WTC11 (cell line): ENCODE measurements around the gene FOXE1. TPM values are rescaled to one million over a fixed set of nuclear protein-coding genes. Genes with fewer than 3 reads are reported as not detected.

Source experiments
- ATAC-seq: fragments of 200-7000 bp; cut with Tn5 transposase; 2 replicates; pipeline ENCODE4 v1.10.0; 2021; ENCODE audit warnings: mild to moderate bottlenecking, moderate library complexity
- CTCF ChIA-PET: fragments of 300-600 bp; sonication (Branson Sonifier 250); formaldehyde crosslinking; loops from one replicate; lab custom pipeline; 2021; ENCODE audit warnings: antibody characterized with exemption; lab: Charles Lee
- POLR2A ChIA-PET: fragments of 350-600 bp; sonication (Branson Sonifier 250); formaldehyde crosslinking; loops from one replicate; lab custom pipeline; 2021; ENCODE audit warnings: antibody characterized with exemption; lab: Charles Lee
- DNase-seq: peaks from one replicate; pipeline ENCODE4 v3.0.0; 2021; ENCODE audit warnings: low spot score
- H3K27ac Mint-ChIP-seq: 2 replicates; pipeline ENCODE4 v1.8.0; 2021; ENCODE audit warnings: mixed read lengths
- H3K27me3 Mint-ChIP-seq: 2 replicates; pipeline ENCODE4 v1.8.0; 2021; ENCODE audit warnings: low read depth, mild to moderate bottlenecking, moderate library complexity, mixed read lengths
- H3K36me3 Mint-ChIP-seq: 2 replicates; pipeline ENCODE4 v1.8.0; 2021; ENCODE audit warnings: mixed read lengths
- H3K4me1 Mint-ChIP-seq: 2 replicates; pipeline ENCODE4 v1.8.0; 2022; ENCODE audit warnings: mixed read lengths
- H3K4me3 Mint-ChIP-seq: 2 replicates; pipeline ENCODE4 v1.8.0; 2021; ENCODE audit warnings: mild to moderate bottlenecking, moderate library complexity, mixed read lengths
- H3K9me3 Mint-ChIP-seq: 2 replicates; pipeline ENCODE4 v1.8.0; 2021; ENCODE audit warnings: mixed read lengths
- ESRRA ChIP-seq: sonication (generic); formaldehyde crosslinking; IDR thresholded peaks from 2 replicates; pipeline ENCODE4 v1.8.1; 2022; ENCODE audit warnings: mild to moderate bottlenecking, missing genetic modification reagents, borderline replicate concordance
- GRHL2 ChIP-seq: fragments of 250-450 bp; sonication (Bioruptor Pico); IDR thresholded peaks from 2 replicates; pipeline ENCODE4 v1.8.0; 2022; ENCODE audit warnings: mild to moderate bottlenecking, moderate library complexity; ENCODE audit not compliant: insufficient replicate concordance, severe bottlenecking
- HMGA2 ChIP-seq: fragments of 250-450 bp; sonication (Bioruptor Pico); IDR thresholded peaks from 2 replicates; pipeline ENCODE4 v1.4.0; 2021; ENCODE audit warnings: mild to moderate bottlenecking, moderate library complexity
- MYBL2 ChIP-seq: sonication (generic); formaldehyde crosslinking; IDR thresholded peaks from 2 replicates; pipeline ENCODE4 v1.8.1; 2023; ENCODE audit warnings: mild to moderate bottlenecking, moderate library complexity, missing genetic modification reagents
- NR1H2 ChIP-seq: sonication (generic); formaldehyde crosslinking; IDR thresholded peaks from 2 replicates; pipeline ENCODE4 v1.9.0; 2021; ENCODE audit warnings: mild to moderate bottlenecking, moderate library complexity, missing genetic modification reagents
- NR3C1 ChIP-seq: sonication (generic); formaldehyde crosslinking; conservative IDR thresholded peaks from 2 replicates; pipeline ENCODE4 v1.8.1; 2023; ENCODE audit warnings: low read depth, mild to moderate bottlenecking, missing genetic modification reagents
- RORB ChIP-seq: fragments of 250-450 bp; sonication (Bioruptor Pico); IDR thresholded peaks from 2 replicates; pipeline ENCODE4 v1.9.0; 2021; ENCODE audit warnings: mild to moderate bottlenecking
- ZBTB21 ChIP-seq: sonication (generic); formaldehyde crosslinking; IDR thresholded peaks from 2 replicates; pipeline ENCODE4 v1.8.1; 2023; ENCODE audit warnings: mild to moderate bottlenecking, missing genetic modification reagents, borderline replicate concordance
- ZNF219 ChIP-seq: sonication (generic); formaldehyde crosslinking; IDR thresholded peaks from 2 replicates; pipeline ENCODE4 v1.8.0; 2023; ENCODE audit warnings: missing genetic modification reagents, mild to moderate bottlenecking, borderline replicate concordance
- ZNF671 ChIP-seq: fragments of 250-450 bp; sonication (Bioruptor Pico); IDR thresholded peaks from 2 replicates; pipeline ENCODE4 v1.8.0; 2021; ENCODE audit warnings: mild to moderate bottlenecking
- total RNA-seq: library from RNA; stranded (reverse); gene quantifications from 3 replicates; pipeline ENCODE4 v1.2.3, GENCODE V29; 2021
- TF ChIP-seq, protein P1 (sequence below): sonication (generic); formaldehyde crosslinking; IDR thresholded peaks from 2 replicates; pipeline ENCODE4 v1.8.1; 2022; ENCODE audit warnings: missing genetic modification reagents, borderline replicate concordance
- TF ChIP-seq, protein P2 (sequence below): sonication (generic); formaldehyde crosslinking; IDR thresholded peaks from 2 replicates; pipeline ENCODE4 v1.8.1; 2022; ENCODE audit warnings: low read depth, missing genetic modification reagents, borderline replicate concordance
- TF ChIP-seq, protein P3 (sequence below): sonication (generic); formaldehyde crosslinking; IDR thresholded peaks from 2 replicates; pipeline ENCODE4 v1.8.0; 2022; ENCODE audit warnings: missing genetic modification reagents
- TF ChIP-seq, protein P4 (sequence below): sonication (generic); formaldehyde crosslinking; IDR thresholded peaks from 2 replicates; pipeline ENCODE4 v1.8.1; 2023; ENCODE audit warnings: mild to moderate bottlenecking, moderate library complexity, missing genetic modification reagents
- TF ChIP-seq, protein P5 (sequence below): sonication (generic); formaldehyde crosslinking; IDR thresholded peaks from 2 replicates; pipeline ENCODE4 v1.8.0; 2022; ENCODE audit warnings: mild to moderate bottlenecking, missing genetic modification reagents
- TF ChIP-seq, protein P6 (sequence below): sonication (generic); formaldehyde crosslinking; IDR thresholded peaks from 2 replicates; pipeline ENCODE4 v1.8.1; 2022; ENCODE audit warnings: mild to moderate bottlenecking, missing genetic modification reagents, moderate library complexity, borderline replicate concordance
- TF ChIP-seq, protein P7 (sequence below): sonication (generic); formaldehyde crosslinking; IDR thresholded peaks from 2 replicates; pipeline ENCODE4 v1.8.0; 2023; ENCODE audit warnings: missing genetic modification reagents
- TF ChIP-seq, protein P8 (sequence below): fragments of 200-600 bp; IDR thresholded peaks from 2 replicates; pipeline ENCODE4 v1.8.0; 2022; ENCODE audit warnings: antibody characterized with exemption
- TF ChIP-seq, protein P9 (sequence below): fragments of 250-450 bp; sonication (Bioruptor Pico); IDR thresholded peaks from 2 replicates; pipeline ENCODE4 v2.1.2; 2022; ENCODE audit warnings: mild to moderate bottlenecking, moderate library complexity

The FOXE1 gene
- total RNA-seq, 1 experiment from 2014 or later, result 0.09 TPM

DNA sequence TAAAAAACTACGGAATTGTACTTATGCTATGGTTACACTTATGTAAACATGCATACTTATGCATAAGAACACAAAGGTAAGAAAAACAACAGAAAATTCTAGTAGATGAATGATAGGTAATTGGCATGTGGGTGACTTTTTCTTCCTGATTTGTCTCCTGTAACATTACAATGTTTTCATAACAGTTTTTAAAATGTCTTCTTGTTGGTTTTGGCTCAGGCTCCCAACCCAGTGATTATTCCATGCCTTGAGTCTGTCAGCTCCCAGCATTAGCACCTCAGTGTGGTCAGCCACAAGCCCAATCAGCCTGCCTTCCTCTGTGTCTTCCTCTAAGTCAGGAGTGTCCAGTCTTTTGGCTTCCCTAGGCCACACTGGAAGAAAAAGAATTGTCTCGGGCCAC, 7.9 kb upstream of the FOXE1 start:
- no peak overlapping the region for H3K4me3 Mint-ChIP-seq
- POLR2A ChIA-PET, result no interaction called here
- H3K27me3 Mint-ChIP-seq, result peaks cover 71% of the 10 kb centered on the region
- TF ChIP-seq ZNF219 (CRISPR knock-in tag) (no peak), RORB (CRISPR knock-in tag) (no peak), ZBTB21 (CRISPR knock-in tag) (no peak), ESRRA (CRISPR knock-in tag) (no peak), NR3C1 (CRISPR knock-in tag) (no peak), ZNF671 (CRISPR knock-in tag) (no peak), GRHL2 (CRISPR knock-in tag) (no peak), NR1H2 (no peak), MYBL2 (no peak), HMGA2 (CRISPR knock-in tag) (no peak)
- TF ChIP-seq, protein P1, sequence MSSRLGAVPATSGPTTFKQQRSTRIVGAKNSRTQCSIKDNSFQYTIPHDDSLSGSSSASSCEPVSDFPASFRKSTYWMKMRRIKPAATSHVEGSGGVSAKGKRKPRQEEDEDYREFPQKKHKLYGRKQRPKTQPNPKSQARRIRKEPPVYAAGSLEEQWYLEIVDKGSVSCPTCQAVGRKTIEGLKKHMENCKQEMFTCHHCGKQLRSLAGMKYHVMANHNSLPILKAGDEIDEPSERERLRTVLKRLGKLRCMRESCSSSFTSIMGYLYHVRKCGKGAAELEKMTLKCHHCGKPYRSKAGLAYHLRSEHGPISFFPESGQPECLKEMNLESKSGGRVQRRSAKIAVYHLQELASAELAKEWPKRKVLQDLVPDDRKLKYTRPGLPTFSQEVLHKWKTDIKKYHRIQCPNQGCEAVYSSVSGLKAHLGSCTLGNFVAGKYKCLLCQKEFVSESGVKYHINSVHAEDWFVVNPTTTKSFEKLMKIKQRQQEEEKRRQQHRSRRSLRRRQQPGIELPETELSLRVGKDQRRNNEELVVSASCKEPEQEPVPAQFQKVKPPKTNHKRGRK, result no peak
- TF ChIP-seq, protein P2, sequence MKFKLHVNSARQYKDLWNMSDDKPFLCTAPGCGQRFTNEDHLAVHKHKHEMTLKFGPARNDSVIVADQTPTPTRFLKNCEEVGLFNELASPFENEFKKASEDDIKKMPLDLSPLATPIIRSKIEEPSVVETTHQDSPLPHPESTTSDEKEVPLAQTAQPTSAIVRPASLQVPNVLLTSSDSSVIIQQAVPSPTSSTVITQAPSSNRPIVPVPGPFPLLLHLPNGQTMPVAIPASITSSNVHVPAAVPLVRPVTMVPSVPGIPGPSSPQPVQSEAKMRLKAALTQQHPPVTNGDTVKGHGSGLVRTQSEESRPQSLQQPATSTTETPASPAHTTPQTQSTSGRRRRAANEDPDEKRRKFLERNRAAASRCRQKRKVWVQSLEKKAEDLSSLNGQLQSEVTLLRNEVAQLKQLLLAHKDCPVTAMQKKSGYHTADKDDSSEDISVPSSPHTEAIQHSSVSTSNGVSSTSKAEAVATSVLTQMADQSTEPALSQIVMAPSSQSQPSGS (CRISPR knock-in tag), result no peak
- TF ChIP-seq, protein P3, sequence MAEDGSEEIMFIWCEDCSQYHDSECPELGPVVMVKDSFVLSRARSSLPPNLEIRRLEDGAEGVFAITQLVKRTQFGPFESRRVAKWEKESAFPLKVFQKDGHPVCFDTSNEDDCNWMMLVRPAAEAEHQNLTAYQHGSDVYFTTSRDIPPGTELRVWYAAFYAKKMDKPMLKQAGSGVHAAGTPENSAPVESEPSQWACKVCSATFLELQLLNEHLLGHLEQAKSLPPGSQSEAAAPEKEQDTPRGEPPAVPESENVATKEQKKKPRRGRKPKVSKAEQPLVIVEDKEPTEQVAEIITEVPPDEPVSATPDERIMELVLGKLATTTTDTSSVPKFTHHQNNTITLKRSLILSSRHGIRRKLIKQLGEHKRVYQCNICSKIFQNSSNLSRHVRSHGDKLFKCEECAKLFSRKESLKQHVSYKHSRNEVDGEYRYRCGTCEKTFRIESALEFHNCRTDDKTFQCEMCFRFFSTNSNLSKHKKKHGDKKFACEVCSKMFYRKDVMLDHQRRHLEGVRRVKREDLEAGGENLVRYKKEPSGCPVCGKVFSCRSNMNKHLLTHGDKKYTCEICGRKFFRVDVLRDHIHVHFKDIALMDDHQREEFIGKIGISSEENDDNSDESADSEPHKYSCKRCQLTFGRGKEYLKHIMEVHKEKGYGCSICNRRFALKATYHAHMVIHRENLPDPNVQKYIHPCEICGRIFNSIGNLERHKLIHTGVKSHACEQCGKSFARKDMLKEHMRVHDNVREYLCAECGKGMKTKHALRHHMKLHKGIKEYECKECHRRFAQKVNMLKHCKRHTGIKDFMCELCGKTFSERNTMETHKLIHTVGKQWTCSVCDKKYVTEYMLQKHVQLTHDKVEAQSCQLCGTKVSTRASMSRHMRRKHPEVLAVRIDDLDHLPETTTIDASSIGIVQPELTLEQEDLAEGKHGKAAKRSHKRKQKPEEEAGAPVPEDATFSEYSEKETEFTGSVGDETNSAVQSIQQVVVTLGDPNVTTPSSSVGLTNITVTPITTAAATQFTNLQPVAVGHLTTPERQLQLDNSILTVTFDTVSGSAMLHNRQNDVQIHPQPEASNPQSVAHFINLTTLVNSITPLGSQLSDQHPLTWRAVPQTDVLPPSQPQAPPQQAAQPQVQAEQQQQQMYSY (CRISPR knock-in tag), result no peak
- TF ChIP-seq, protein P4, sequence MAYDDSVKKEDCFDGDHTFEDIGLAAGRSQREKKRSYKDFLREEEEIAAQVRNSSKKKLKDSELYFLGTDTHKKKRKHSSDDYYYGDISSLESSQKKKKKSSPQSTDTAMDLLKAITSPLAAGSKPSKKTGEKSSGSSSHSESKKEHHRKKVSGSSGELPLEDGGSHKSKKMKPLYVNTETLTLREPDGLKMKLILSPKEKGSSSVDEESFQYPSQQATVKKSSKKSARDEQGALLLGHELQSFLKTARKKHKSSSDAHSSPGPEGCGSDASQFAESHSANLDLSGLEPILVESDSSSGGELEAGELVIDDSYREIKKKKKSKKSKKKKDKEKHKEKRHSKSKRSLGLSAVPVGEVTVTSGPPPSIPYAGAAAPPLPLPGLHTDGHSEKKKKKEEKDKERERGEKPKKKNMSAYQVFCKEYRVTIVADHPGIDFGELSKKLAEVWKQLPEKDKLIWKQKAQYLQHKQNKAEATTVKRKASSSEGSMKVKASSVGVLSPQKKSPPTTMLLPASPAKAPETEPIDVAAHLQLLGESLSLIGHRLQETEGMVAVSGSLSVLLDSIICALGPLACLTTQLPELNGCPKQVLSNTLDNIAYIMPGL (CRISPR knock-in tag), result no peak
- TF ChIP-seq, protein P5, sequence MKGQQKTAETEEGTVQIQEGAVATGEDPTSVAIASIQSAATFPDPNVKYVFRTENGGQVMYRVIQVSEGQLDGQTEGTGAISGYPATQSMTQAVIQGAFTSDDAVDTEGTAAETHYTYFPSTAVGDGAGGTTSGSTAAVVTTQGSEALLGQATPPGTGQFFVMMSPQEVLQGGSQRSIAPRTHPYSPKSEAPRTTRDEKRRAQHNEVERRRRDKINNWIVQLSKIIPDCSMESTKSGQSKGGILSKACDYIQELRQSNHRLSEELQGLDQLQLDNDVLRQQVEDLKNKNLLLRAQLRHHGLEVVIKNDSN, result no peak
- TF ChIP-seq, protein P6, sequence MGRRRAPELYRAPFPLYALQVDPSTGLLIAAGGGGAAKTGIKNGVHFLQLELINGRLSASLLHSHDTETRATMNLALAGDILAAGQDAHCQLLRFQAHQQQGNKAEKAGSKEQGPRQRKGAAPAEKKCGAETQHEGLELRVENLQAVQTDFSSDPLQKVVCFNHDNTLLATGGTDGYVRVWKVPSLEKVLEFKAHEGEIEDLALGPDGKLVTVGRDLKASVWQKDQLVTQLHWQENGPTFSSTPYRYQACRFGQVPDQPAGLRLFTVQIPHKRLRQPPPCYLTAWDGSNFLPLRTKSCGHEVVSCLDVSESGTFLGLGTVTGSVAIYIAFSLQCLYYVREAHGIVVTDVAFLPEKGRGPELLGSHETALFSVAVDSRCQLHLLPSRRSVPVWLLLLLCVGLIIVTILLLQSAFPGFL (CRISPR knock-in tag), result no peak
- TF ChIP-seq, protein P7, sequence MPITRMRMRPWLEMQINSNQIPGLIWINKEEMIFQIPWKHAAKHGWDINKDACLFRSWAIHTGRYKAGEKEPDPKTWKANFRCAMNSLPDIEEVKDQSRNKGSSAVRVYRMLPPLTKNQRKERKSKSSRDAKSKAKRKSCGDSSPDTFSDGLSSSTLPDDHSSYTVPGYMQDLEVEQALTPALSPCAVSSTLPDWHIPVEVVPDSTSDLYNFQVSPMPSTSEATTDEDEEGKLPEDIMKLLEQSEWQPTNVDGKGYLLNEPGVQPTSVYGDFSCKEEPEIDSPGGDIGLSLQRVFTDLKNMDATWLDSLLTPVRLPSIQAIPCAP (CRISPR knock-in tag), result no peak
- TF ChIP-seq, protein P8, sequence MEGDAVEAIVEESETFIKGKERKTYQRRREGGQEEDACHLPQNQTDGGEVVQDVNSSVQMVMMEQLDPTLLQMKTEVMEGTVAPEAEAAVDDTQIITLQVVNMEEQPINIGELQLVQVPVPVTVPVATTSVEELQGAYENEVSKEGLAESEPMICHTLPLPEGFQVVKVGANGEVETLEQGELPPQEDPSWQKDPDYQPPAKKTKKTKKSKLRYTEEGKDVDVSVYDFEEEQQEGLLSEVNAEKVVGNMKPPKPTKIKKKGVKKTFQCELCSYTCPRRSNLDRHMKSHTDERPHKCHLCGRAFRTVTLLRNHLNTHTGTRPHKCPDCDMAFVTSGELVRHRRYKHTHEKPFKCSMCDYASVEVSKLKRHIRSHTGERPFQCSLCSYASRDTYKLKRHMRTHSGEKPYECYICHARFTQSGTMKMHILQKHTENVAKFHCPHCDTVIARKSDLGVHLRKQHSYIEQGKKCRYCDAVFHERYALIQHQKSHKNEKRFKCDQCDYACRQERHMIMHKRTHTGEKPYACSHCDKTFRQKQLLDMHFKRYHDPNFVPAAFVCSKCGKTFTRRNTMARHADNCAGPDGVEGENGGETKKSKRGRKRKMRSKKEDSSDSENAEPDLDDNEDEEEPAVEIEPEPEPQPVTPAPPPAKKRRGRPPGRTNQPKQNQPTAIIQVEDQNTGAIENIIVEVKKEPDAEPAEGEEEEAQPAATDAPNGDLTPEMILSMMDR, result no peak
- TF ChIP-seq, protein P9, sequence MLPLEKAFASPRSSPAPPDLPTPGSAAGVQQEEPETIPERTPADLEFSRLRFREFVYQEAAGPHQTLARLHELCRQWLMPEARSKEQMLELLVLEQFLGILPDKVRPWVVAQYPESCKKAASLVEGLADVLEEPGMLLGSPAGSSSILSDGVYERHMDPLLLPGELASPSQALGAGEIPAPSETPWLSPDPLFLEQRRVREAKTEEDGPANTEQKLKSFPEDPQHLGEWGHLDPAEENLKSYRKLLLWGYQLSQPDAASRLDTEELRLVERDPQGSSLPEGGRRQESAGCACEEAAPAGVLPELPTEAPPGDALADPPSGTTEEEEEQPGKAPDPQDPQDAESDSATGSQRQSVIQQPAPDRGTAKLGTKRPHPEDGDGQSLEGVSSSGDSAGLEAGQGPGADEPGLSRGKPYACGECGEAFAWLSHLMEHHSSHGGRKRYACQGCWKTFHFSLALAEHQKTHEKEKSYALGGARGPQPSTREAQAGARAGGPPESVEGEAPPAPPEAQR (CRISPR knock-in tag), result no peak
- no peak for ATAC-seq
- H3K9me3 Mint-ChIP-seq, result no peaks in the 10 kb centered on the region
- no peak overlapping the region for H3K27ac Mint-ChIP-seq
- CTCF ChIA-PET, result interaction anchor here (1.3 to 2.0 kb wide), 2 partner anchors 45 to 148 kb away, joined by 7 to 8 read pairs; partner anchors contain the start of gene XPA
- DNase-seq, result no peak
- 0 out of 2 replicates have a peak, but pooled peaks cover 2% of the 10 kb centered on the region for H3K36me3 Mint-ChIP-seq
- peaks cover 34% of the 10 kb centered on the region for H3K4me1 Mint-ChIP-seq
